HG02610 (cell line): ENCODE data around the gene APPL2.

ENCODE experiments used
- ATAC-seq: cut with Tn5 transposase; IDR thresholded peaks from one replicate; pipeline ENCODE4 v1.9.1; 2021; ENCODE audit warnings: mild to moderate bottlenecking, moderate library complexity; ENCODE audit not compliant: unreplicated experiment

Gene APPL2

GRCh38 chr12:105141320-105141922 lies 94.6 kb downstream of the APPL2 start:
- no peak for ATAC-seq

DNA sequence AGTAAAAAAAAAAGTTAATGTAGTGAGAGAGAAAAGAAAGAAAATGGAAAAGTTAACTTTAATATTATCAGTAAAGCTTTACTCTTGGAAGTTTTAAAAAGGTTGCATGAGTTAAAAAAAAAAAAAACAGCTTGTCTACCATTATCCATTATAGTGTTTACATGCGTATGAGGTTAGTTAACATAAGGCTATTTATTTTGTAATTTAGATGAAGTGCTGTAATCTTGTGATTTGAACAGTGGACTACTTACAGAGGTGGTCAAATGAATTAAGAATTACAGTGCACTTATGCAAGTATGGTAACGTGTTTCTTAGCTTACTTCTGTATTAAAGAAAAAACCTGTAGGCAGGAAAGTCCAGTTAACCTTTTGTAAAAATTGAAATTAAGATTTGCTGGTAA lies 97.7 kb downstream of the APPL2 start:
- ATAC-seq, result no peak
